ENCODE measurements around the gene SEMA7A.

Gene SEMA7A

GRCh38 chr15:74384881-74385643 lies 48.7 kb downstream of the SEMA7A start:
- no peak for FAIRE-seq

- no peak for FAIRE-seq
Measured at GRCh38 chr15:74384566-74384880, 49.2 kb downstream of the SEMA7A start.

GRCh38 chr15:74383695-74384565 lies 49.8 kb downstream of the SEMA7A start:
- no peak for FAIRE-seq

- no peak for FAIRE-seq
Measured at GRCh38 chr15:74383286-74383685, 50.5 kb downstream of the SEMA7A start.

- FAIRE-seq, result peak; percentile 64
Measured at GRCh38 chr15:74382004-74382816, 51.5 kb downstream of the SEMA7A start.

- FAIRE-seq, result no peak
Measured at GRCh38 chr15:74381481-74381880, 52.3 kb downstream of the SEMA7A start.

- FAIRE-seq, result no peak
Measured at GRCh38 chr15:74381190-74381453, 52.6 kb downstream of the SEMA7A start.

GRCh38 chr15:74380361-74381189 lies 53.2 kb downstream of the SEMA7A start:
- FAIRE-seq, result no peak

GRCh38 chr15:74378848-74379247 lies 54.9 kb downstream of the SEMA7A start:
- no peak for FAIRE-seq

- no peak for FAIRE-seq
Measured at GRCh38 chr15:74377831-74378766, 55.7 kb downstream of the SEMA7A start.

GRCh38 chr15:74376825-74377581 lies 56.8 kb downstream of the SEMA7A start:
- no peak for FAIRE-seq

- FAIRE-seq, result no peak
Measured at GRCh38 chr15:74376226-74376625, 57.5 kb downstream of the SEMA7A start.

- FAIRE-seq, result peak; percentile 95
Measured at GRCh38 chr15:74375303-74375693, 58.5 kb downstream of the SEMA7A start.

GRCh38 chr15:74374648-74375302 lies 59.0 kb downstream of the SEMA7A start:
- FAIRE-seq, result no peak

GRCh38 chr15:74373731-74374647 lies 59.8 kb downstream of the SEMA7A start:
- peak; percentile 8 for FAIRE-seq

GRCh38 chr15:74373056-74373650 lies 60.6 kb downstream of the SEMA7A start:
- FAIRE-seq, result no peak

GRCh38 chr15:74370471-74370870 lies 63.3 kb downstream of the SEMA7A start:
- no peak for FAIRE-seq

- FAIRE-seq, result no peak
Measured at GRCh38 chr15:74369756-74370155, 64.0 kb downstream of the SEMA7A start.
